Gastroesophageal sphincter (tissue), 3 donors: Measurements from ENCODE around the gene ARHGEF38.

Source experiments
- EP300 ChIP-seq: sonication (generic); formaldehyde crosslinking; IDR thresholded peaks from one replicate; pipeline ENCODE4 v1.6.1; 2017; ENCODE audit warnings: antibody characterized with exemption, mild to moderate bottlenecking
- TF ChIP-seq, protein P1 (sequence below), 4 experiments: fragments of 200-600 bp in 2 of 4; fragments of 450-650 bp in 2 of 4; sonication (generic) in 1 of 4; IDR thresholded peaks; one replicate each; pipeline ENCODE4 v1.5.1; 2017 to 2019; ENCODE audit warnings: antibody characterized with exemption in 4 of 4, mild to moderate bottlenecking in 2 of 4, moderate library complexity in 2 of 4

- TF ChIP-seq EP300, result no peak
- TF ChIP-seq, protein P1, sequence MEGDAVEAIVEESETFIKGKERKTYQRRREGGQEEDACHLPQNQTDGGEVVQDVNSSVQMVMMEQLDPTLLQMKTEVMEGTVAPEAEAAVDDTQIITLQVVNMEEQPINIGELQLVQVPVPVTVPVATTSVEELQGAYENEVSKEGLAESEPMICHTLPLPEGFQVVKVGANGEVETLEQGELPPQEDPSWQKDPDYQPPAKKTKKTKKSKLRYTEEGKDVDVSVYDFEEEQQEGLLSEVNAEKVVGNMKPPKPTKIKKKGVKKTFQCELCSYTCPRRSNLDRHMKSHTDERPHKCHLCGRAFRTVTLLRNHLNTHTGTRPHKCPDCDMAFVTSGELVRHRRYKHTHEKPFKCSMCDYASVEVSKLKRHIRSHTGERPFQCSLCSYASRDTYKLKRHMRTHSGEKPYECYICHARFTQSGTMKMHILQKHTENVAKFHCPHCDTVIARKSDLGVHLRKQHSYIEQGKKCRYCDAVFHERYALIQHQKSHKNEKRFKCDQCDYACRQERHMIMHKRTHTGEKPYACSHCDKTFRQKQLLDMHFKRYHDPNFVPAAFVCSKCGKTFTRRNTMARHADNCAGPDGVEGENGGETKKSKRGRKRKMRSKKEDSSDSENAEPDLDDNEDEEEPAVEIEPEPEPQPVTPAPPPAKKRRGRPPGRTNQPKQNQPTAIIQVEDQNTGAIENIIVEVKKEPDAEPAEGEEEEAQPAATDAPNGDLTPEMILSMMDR (IDR thresholded peaks at IDR 0.05), result no peak
Observed at GRCh38 chr4:105546086-105546485, 6.3 kb upstream of the ARHGEF38 start.
